GM19351 (cell line): Measurements from ENCODE around the gene ATP9B.

Experiments
- ATAC-seq: cut with Tn5 transposase; IDR thresholded peaks from one replicate; pipeline ENCODE4 v1.9.1; 2021; ENCODE audit warnings: mild to moderate bottlenecking, moderate library complexity; ENCODE audit not compliant: unreplicated experiment

The ATP9B gene

DNA sequence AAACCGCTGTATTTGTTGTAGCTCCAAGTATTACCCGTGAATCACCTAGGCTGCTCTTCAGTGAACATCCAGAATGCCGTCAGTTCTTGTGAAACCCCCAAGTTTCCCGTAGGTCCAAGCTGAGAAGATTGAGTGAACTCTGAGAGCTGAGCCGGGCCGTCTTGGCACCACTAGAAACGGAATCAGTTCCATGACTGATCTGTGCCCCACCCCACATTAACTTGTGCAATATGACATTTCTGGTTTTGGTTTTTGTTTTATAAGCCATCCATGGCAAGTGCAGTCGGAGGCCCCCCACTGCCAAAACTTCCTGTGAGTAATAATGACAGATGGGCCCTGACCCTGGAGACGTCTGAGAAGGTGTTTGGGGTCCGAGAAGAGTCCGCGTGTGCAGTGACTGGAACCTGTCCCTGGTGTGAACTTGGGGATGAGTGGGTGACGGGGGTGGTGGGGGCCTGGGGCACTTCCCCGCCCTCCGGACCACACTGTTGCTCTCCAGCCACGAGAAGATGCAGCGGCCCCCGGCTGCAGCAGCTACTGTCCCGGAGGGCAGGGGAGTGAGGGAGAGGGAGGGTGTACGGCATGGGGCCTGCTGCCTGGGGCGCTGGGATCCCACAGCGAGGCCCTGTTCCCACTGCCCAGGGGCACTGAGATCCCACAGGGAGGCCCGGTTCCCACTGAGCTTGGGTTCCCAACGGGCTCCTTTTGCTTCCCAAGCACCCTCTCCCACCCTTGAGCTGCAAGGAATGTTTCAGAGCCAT lies 353.0 kb downstream of the ATP9B start:
- ATAC-seq, result peak; percentile 87

DNA sequence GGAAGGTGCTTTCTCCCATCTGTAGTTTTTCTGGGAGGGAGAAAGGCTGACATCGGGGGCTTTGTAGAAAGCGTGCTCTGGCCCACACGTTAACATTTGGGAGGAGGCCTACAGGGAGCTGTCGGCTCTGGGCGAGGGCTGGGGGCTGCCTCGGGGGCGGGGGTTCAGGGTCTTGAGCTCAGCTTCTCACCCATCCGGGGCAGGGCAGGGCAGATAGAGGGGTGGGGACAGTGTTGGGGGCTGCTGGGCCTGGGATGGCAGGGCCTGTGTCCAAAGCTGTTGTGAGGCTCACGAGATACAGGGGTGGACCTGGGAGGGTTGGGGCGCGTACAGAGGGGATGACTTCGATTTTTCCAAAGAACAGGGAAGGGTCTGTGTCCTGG lies 353.6 kb downstream of the ATP9B start:
- ATAC-seq, result no peak

GRCh38 chr18:79423211-79424007 lies 354.2 kb downstream of the ATP9B start:
- ATAC-seq, result no peak

DNA sequence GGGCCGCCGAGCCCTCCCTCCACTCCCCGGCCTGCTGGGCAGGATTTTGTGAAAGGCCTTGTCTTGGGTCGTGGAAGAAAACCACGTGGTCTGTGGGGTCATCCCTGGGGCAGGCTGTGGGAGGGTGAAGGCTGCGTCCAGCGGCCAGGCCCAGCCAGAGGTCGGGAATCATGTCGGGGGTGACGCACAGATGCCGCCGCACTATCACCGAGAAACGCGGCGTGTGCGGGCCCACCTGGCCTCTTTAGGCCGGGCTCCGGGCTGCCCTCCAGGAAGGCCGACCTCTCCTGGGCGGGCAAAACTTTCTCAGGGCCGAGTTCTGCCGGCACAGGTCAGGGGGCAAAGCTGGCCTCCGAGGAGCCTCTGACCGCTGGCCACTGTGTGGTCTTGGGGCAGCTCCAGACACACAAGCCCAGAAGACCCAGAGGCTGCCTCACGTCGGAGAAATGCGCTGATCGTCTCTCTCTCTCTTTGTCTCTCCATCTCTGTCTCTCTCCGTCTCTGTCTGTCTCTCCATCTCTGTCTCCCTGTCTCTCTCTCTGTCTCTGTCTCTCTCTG lies 354.9 kb downstream of the ATP9B start:
- no peak for ATAC-seq

- ATAC-seq, result no peak
Observed at GRCh38 chr18:79424880-79425568, 355.8 kb downstream of the ATP9B start.

GRCh38 chr18:79425569-79425886 lies 356.3 kb downstream of the ATP9B start:
- ATAC-seq, result no peak

DNA sequence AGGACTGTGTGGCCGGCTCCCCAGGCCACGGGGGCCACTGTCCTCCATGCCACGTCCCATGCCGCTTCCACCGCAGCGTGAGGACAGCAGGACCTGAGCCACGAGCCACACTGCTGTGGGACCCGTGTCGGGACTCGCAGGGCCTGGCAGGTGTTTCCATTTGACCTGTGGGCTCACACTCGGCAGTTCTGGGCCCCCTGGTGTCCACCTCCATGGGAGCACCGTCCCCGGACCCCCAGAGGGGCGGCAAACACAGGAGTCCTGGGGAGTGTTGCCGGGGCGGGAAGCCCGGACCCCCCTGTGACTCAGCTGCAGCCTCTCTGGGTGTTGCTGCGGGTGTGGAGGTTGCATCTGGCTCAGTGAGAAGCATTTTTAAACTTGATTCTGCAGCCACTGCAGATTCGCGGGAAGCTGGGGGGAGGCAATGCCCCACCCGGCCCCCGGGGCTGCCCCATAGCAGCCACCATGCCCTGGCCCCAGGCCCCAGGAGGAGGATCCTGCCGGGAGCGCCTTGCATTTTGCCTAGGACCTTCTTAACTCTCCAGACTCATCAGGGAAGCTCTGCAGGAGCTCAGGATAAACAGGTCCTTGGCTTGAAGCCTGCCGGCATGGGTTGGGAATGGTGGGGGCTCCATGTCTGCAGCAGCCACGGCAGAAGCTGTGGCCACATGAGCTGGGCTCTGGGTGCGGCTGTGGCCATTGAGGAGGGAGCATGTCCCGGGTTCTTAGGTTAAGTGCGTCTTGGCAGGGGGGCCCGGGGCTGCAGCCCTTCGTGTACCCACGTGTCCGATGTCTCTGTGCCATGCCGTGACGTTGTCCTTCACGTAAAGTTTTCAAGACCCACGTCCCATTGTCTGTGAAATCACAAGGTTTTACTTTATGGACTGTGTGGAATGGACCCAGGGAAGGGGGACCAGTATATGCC lies 357.4 kb downstream of the ATP9B start:
- ATAC-seq, result no peak

- no peak for ATAC-seq
Observed at GRCh38 chr18:79427368-79428225, 358.4 kb downstream of the ATP9B start.
